ENCODE results near the gene EXO5. TPM values are rescaled to one million over a fixed set of nuclear protein-coding genes. Genes with fewer than 3 reads are reported as not detected.

EXO5 gene
- total RNA-seq, 1 experiment from 2014 or later: 0.57 TPM

DNA sequence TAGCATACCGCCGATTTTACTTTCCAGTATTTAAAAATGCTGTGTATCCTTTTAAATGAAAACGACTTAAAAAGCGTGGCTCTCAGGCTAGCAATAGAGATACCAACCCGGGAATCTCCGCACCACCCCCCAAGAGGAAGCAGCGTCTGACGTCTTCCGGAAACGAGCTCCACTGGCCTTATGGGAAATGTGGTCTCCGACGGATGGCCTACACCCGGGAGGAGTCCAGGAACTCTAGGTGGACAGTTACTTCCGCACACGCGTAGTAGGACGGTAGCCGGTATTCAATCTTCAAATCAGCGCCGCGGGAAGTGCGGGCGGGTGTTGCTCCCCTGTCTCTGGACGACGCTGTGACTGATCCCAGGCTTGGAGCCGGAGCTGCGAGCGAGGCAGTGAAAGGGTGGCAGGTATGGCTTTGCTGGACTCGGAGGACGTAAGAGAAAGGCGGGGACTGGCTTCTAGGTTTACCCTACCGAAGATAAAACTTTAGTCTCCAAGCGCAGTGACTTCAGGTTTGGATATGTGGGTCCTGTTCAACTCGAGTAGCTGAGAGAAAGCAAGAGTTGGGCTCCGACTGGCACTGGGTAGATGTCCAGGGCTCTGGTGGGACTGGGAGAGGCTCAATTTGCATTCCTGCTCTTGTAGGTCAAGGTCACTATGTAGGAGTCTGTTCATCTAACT lies 23.0 kb downstream of the EXO5 start, which contains the start of gene ZNF684:
ZNF684 (plus strand) TSS at position 257 of the 681 bp plus-strand sequence. CDS start 1,530 bp downstream, outside the sequence.
- no peaks in the 10 kb centered on the region for H3K9me2 ChIP-seq (ENCODE audit: insufficient read depth)
- DNase-seq (ENCODE audit: low read depth, low spot score): peak; percentile 93
- H3K27ac ChIP-seq (ENCODE audit: low read depth, low read length): peak within 1 kb of the TSS; percentile 68
- POLR2A ChIA-PET: interaction anchor here (0.6 to 1.0 kb wide), 4 partner anchors 31 to 160 kb away, joined by 3 to 4 read pairs (median 3); partner anchors contain the start of gene NFYC
- H4K20me1 ChIP-seq (ENCODE audit: insufficient read depth): no peaks in the 10 kb centered on the region
- H3K9ac ChIP-seq (ENCODE audit: low read length): peak within 1 kb of the TSS; percentile 63
- RAD21 ChIA-PET (ENCODE audit: low non-redundant PET in 1 of 2, low total read pairs in 2 of 2, uncharacterized antibody in 2 of 2, unreplicated experiment in 2 of 2): no interaction called here
- peak within 1 kb of the TSS; percentile 61 to 72 for H3K4me3 ChIP-seq (replicated peaks in 1 of 2; ENCODE audit: low read depth in 1 of 2, low read length in 2 of 2)
- BruUV-seq (replicated peaks): TSS peak; percentile 81
- H3K27me3 ChIP-seq (ENCODE audit: insufficient read depth, low read length): no peaks in the 10 kb centered on the region
- H3K9me3 ChIP-seq (ENCODE audit: control insufficient read depth in 1 of 2, insufficient read depth in 1 of 2, low read depth in 1 of 2, low read length in 2 of 2): no peaks in the 10 kb centered on the region
- no peaks in the 10 kb centered on the region for H3K79me2 ChIP-seq (ENCODE audit: insufficient read depth, low read length)
- H2AFZ ChIP-seq (ENCODE audit: low read depth, low read length, poor library complexity, severe bottlenecking): peak within 1 kb of the TSS; percentile 69
- peak within 1 kb of the TSS; percentile 86 for H3K4me2 ChIP-seq (ENCODE audit: low read length)
- CTCF ChIA-PET: interaction anchor here (1.0 to 2.4 kb wide), 8 partner anchors 12 to 420 kb away, joined by 3 to 10 read pairs (median 4); no protein-coding TSS in a partner anchor
- H3K4me1 ChIP-seq (ENCODE audit: control insufficient read depth in 1 of 2, insufficient read depth in 2 of 2, low read length in 2 of 2): peaks cover 7 to 11% of the 10 kb centered on the region in 2 experiments; a peak in 3 of 4 replicates
- peak; percentile 98 for ATAC-seq
- intact Hi-C loops (cut with micrococcal nuclease): loop anchor here (5.0 kb wide), 1 partner anchor 136 kb away; the partner anchor contains the start of gene RIMS3
- no peaks in the 10 kb centered on the region; a peak in 1 of 4 replicates for H3K36me3 ChIP-seq (ENCODE audit: control insufficient read depth in 1 of 2, insufficient read depth in 2 of 2, low read length in 2 of 2)
- TF ChIP-seq EZH2 (IDR thresholded peaks at IDR 0.05) (no peak), CBX3 (IDR thresholded peaks at IDR 0.05; ENCODE audit: low read depth) (no peak), POLR2A (IDR thresholded peaks at IDR 0.05; ENCODE audit: borderline replicate concordance, extremely low read depth, insufficient read depth, insufficient read length) (peak; percentile 82), ZNF274 (IDR thresholded peaks at IDR 0.05; ENCODE audit: low read depth, low read length) (no peak), TCF7L2 (IDR thresholded peaks at IDR 0.05; ENCODE audit: borderline replicate concordance, extremely low read depth, insufficient read depth, insufficient read length) (peak; percentile 68), POLR2AphosphoS5 (IDR thresholded peaks at IDR 0.05; ENCODE audit: low read depth, low read length) (peak; percentile 86), ZFX (IDR thresholded peaks at IDR 0.05) (no peak), JUND (IDR thresholded peaks at IDR 0.05) (no peak), FOSL1 (IDR thresholded peaks at IDR 0.05; ENCODE audit: low read depth) (no peak), CEBPB (IDR thresholded peaks at IDR 0.05; ENCODE audit: low read depth) (no peak), EZH2phosphoT487 (IDR thresholded peaks at IDR 0.05; ENCODE audit: borderline replicate concordance) (no peak), SIN3A (IDR thresholded peaks at IDR 0.05; ENCODE audit: low read depth) (peak; percentile 92), EGR1 (IDR thresholded peaks at IDR 0.05; ENCODE audit: low read depth) (no peak; the same call in 1 of the 2 replicates), YY1 (IDR thresholded peaks at IDR 0.05; ENCODE audit: extremely low read depth, insufficient replicate concordance, low read depth, low read length) (peak; percentile 12)
- TF ChIP-seq, protein P1, sequence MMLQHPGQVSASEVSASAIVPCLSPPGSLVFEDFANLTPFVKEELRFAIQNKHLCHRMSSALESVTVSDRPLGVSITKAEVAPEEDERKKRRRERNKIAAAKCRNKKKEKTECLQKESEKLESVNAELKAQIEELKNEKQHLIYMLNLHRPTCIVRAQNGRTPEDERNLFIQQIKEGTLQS (IDR thresholded peaks at IDR 0.05): no peak
- TF ChIP-seq, protein P2, sequence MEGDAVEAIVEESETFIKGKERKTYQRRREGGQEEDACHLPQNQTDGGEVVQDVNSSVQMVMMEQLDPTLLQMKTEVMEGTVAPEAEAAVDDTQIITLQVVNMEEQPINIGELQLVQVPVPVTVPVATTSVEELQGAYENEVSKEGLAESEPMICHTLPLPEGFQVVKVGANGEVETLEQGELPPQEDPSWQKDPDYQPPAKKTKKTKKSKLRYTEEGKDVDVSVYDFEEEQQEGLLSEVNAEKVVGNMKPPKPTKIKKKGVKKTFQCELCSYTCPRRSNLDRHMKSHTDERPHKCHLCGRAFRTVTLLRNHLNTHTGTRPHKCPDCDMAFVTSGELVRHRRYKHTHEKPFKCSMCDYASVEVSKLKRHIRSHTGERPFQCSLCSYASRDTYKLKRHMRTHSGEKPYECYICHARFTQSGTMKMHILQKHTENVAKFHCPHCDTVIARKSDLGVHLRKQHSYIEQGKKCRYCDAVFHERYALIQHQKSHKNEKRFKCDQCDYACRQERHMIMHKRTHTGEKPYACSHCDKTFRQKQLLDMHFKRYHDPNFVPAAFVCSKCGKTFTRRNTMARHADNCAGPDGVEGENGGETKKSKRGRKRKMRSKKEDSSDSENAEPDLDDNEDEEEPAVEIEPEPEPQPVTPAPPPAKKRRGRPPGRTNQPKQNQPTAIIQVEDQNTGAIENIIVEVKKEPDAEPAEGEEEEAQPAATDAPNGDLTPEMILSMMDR (IDR thresholded peaks at IDR 0.05 in 2 of 3, conservative IDR thresholded peaks at IDR 0.05 in 1 of 3; ENCODE audit: borderline replicate concordance in 1 of 3, insufficient read depth in 1 of 3, low read depth in 2 of 3, low read length in 2 of 3): no peak
- TF ChIP-seq, protein P3, sequence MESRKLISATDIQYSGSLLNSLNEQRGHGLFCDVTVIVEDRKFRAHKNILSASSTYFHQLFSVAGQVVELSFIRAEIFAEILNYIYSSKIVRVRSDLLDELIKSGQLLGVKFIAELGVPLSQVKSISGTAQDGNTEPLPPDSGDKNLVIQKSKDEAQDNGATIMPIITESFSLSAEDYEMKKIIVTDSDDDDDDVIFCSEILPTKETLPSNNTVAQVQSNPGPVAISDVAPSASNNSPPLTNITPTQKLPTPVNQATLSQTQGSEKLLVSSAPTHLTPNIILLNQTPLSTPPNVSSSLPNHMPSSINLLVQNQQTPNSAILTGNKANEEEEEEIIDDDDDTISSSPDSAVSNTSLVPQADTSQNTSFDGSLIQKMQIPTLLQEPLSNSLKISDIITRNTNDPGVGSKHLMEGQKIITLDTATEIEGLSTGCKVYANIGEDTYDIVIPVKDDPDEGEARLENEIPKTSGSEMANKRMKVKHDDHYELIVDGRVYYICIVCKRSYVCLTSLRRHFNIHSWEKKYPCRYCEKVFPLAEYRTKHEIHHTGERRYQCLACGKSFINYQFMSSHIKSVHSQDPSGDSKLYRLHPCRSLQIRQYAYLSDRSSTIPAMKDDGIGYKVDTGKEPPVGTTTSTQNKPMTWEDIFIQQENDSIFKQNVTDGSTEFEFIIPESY (IDR thresholded peaks at IDR 0.05; ENCODE audit: extremely low read depth, insufficient replicate concordance, low read length): no peak
- TF ChIP-seq, protein P4, sequence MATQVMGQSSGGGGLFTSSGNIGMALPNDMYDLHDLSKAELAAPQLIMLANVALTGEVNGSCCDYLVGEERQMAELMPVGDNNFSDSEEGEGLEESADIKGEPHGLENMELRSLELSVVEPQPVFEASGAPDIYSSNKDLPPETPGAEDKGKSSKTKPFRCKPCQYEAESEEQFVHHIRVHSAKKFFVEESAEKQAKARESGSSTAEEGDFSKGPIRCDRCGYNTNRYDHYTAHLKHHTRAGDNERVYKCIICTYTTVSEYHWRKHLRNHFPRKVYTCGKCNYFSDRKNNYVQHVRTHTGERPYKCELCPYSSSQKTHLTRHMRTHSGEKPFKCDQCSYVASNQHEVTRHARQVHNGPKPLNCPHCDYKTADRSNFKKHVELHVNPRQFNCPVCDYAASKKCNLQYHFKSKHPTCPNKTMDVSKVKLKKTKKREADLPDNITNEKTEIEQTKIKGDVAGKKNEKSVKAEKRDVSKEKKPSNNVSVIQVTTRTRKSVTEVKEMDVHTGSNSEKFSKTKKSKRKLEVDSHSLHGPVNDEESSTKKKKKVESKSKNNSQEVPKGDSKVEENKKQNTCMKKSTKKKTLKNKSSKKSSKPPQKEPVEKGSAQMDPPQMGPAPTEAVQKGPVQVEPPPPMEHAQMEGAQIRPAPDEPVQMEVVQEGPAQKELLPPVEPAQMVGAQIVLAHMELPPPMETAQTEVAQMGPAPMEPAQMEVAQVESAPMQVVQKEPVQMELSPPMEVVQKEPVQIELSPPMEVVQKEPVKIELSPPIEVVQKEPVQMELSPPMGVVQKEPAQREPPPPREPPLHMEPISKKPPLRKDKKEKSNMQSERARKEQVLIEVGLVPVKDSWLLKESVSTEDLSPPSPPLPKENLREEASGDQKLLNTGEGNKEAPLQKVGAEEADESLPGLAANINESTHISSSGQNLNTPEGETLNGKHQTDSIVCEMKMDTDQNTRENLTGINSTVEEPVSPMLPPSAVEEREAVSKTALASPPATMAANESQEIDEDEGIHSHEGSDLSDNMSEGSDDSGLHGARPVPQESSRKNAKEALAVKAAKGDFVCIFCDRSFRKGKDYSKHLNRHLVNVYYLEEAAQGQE (IDR thresholded peaks at IDR 0.05; ENCODE audit: low read depth): no peak
- TF ChIP-seq, protein P5, sequence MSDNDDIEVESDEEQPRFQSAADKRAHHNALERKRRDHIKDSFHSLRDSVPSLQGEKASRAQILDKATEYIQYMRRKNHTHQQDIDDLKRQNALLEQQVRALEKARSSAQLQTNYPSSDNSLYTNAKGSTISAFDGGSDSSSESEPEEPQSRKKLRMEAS (IDR thresholded peaks at IDR 0.05): peak; percentile 92

Data from HCT116 (cell line).